Measurements from ENCODE around the gene SCGB1C2. TPM values are rescaled to one million over a fixed set of nuclear protein-coding genes. Genes with fewer than 3 reads are reported as not detected.
A peak's percentile ranks its signal among the peaks of the same experiment; 100 is the strongest.

The SCGB1C2 gene
- total RNA-seq, 1 experiment from 2014 or later = not detected

- TF ChIP-seq OVOL2 (CRISPR knock-in tag; IDR thresholded peaks at IDR 0.05; ENCODE audit: borderline replicate concordance) (no peak), MXD4 (CRISPR knock-in tag; IDR thresholded peaks at IDR 0.05; ENCODE audit: borderline replicate concordance) (no peak), ZNF671 (CRISPR knock-in tag; IDR thresholded peaks at IDR 0.05) (no peak), TEAD1 (CRISPR knock-in tag; IDR thresholded peaks at IDR 0.05) (no peak), SP1 (CRISPR knock-in tag; conservative IDR thresholded peaks at IDR 0.05) (no peak), GRHL2 (CRISPR knock-in tag; IDR thresholded peaks at IDR 0.05; ENCODE audit: insufficient replicate concordance, severe bottlenecking) (no peak), CREB1 (CRISPR knock-in tag; IDR thresholded peaks at IDR 0.05) (no peak), GABPB1 (CRISPR knock-in tag; IDR thresholded peaks at IDR 0.05) (no peak), NFYB (CRISPR knock-in tag; conservative IDR thresholded peaks at IDR 0.05; ENCODE audit: low read depth) (no peak), RORB (CRISPR knock-in tag; IDR thresholded peaks at IDR 0.05) (no peak), IRF2 (CRISPR knock-in tag; IDR thresholded peaks at IDR 0.05; ENCODE audit: borderline replicate concordance, low read depth) (no peak), CREM (CRISPR knock-in tag; IDR thresholded peaks at IDR 0.05) (no peak), CTCF (IDR thresholded peaks at IDR 0.05) (no peak), TP53 (CRISPR knock-in tag; IDR thresholded peaks at IDR 0.05) (no peak), FOXJ3 (CRISPR knock-in tag; IDR thresholded peaks at IDR 0.05; ENCODE audit: borderline replicate concordance) (no peak), JAZF1 (CRISPR knock-in tag; IDR thresholded peaks at IDR 0.05) (no peak), FOXP1 (CRISPR knock-in tag; IDR thresholded peaks at IDR 0.05; ENCODE audit: borderline replicate concordance) (no peak), ZNF121 (CRISPR knock-in tag; IDR thresholded peaks at IDR 0.05) (no peak)
- TF ChIP-seq, protein P1, sequence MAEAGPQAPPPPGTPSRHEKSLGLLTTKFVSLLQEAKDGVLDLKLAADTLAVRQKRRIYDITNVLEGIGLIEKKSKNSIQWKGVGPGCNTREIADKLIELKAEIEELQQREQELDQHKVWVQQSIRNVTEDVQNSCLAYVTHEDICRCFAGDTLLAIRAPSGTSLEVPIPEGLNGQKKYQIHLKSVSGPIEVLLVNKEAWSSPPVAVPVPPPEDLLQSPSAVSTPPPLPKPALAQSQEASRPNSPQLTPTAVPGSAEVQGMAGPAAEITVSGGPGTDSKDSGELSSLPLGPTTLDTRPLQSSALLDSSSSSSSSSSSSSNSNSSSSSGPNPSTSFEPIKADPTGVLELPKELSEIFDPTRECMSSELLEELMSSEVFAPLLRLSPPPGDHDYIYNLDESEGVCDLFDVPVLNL (CRISPR knock-in tag; IDR thresholded peaks at IDR 0.05; ENCODE audit: borderline replicate concordance, low read depth) = no peak
- TF ChIP-seq, protein P2, sequence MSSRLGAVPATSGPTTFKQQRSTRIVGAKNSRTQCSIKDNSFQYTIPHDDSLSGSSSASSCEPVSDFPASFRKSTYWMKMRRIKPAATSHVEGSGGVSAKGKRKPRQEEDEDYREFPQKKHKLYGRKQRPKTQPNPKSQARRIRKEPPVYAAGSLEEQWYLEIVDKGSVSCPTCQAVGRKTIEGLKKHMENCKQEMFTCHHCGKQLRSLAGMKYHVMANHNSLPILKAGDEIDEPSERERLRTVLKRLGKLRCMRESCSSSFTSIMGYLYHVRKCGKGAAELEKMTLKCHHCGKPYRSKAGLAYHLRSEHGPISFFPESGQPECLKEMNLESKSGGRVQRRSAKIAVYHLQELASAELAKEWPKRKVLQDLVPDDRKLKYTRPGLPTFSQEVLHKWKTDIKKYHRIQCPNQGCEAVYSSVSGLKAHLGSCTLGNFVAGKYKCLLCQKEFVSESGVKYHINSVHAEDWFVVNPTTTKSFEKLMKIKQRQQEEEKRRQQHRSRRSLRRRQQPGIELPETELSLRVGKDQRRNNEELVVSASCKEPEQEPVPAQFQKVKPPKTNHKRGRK (CRISPR knock-in tag; IDR thresholded peaks at IDR 0.05; ENCODE audit: borderline replicate concordance) = no peak
- ATAC-seq = no peak
- Mint-ChIP-seq H3K4me3 (no peak overlapping the region), H3K27ac (no peak overlapping the region), H3K27me3 (ENCODE audit: low read depth) (peaks cover 2% of the 10 kb centered on the region; the same call in 1 of the 2 replicates), H3K4me1 (no peaks in the 10 kb centered on the region), H3K36me3 (no peaks in the 10 kb centered on the region), H3K9me3 (no peaks in the 10 kb centered on the region)
- CTCF ChIA-PET = interaction anchor here (1.1 kb wide), 1 partner anchor 11 kb away, joined by 3 read pairs; no protein-coding TSS in a partner anchor
- DNase-seq (ENCODE audit: low spot score) = no peak
- POLR2A ChIA-PET = no interaction called here
Observed at GRCh38 chr17:160336-160735, 23.0 kb downstream of the SCGB1C2 start.

DNA sequence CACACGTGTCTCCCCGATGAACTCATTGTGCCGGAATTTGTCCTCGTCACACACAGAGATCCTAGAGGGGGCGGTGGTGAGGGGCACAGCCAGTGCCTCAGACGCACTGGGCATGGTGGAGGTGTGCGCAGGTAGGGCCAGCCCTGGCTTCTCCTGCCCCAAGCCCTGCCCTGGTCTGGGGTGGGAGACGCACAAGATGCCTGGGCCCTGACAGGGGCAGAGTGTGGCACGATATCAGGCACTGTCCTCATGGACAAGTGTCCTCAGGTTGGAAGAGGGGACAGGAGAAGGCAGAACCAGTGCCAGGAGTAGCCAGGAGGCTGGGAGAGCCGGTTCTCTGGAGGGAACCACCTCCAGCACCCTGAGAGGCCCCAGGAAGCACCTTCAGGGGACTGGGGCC is 24.1 kb downstream of the SCGB1C2 start:
- no peak overlapping the region for H3K4me3 Mint-ChIP-seq
- ChIA-PET CTCF (interaction anchor here (1.1 kb wide), 1 partner anchor 13 kb away, joined by 3 read pairs; no protein-coding TSS in a partner anchor), POLR2A (no interaction called here)
- H3K36me3 Mint-ChIP-seq = no peaks in the 10 kb centered on the region
- peaks cover 2% of the 10 kb centered on the region; the same call in 1 of the 2 replicates for H3K27me3 Mint-ChIP-seq (ENCODE audit: low read depth)
- peak; percentile 17; the same call in 1 of the 2 replicates for ATAC-seq
- no peaks in the 10 kb centered on the region for H3K4me1 Mint-ChIP-seq
- no peak for DNase-seq (ENCODE audit: low spot score)
- no peaks in the 10 kb centered on the region for H3K9me3 Mint-ChIP-seq
- no peak overlapping the region for H3K27ac Mint-ChIP-seq
- no peak for TF ChIP-seq ZNF232 (CRISPR knock-in tag; IDR thresholded peaks at IDR 0.05)
- TF ChIP-seq GRHL2 (CRISPR knock-in tag; IDR thresholded peaks at IDR 0.05; ENCODE audit: insufficient replicate concordance, severe bottlenecking) = no peak
- TF ChIP-seq CBFB (CRISPR knock-in tag; IDR thresholded peaks at IDR 0.05; ENCODE audit: low read depth) = no peak
- no peak for TF ChIP-seq JAZF1 (CRISPR knock-in tag; IDR thresholded peaks at IDR 0.05)
- no peak for TF ChIP-seq NR3C1 (CRISPR knock-in tag; conservative IDR thresholded peaks at IDR 0.05; ENCODE audit: low read depth)
- TF ChIP-seq ATF1 (CRISPR knock-in tag; IDR thresholded peaks at IDR 0.05) = no peak
- TF ChIP-seq SOX15 (CRISPR knock-in tag; IDR thresholded peaks at IDR 0.05) = no peak
- no peak for TF ChIP-seq TEAD1 (CRISPR knock-in tag; IDR thresholded peaks at IDR 0.05)
- TF ChIP-seq, protein P3, sequence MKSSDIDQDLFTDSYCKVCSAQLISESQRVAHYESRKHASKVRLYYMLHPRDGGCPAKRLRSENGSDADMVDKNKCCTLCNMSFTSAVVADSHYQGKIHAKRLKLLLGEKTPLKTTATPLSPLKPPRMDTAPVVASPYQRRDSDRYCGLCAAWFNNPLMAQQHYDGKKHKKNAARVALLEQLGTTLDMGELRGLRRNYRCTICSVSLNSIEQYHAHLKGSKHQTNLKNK (CRISPR knock-in tag; IDR thresholded peaks at IDR 0.05) = no peak
- TF ChIP-seq SP1 (CRISPR knock-in tag; conservative IDR thresholded peaks at IDR 0.05) = no peak
- no peak for TF ChIP-seq ZNF138 (CRISPR knock-in tag; conservative IDR thresholded peaks at IDR 0.05)
- no peak for TF ChIP-seq TP53 (CRISPR knock-in tag; IDR thresholded peaks at IDR 0.05)
- no peak for TF ChIP-seq EMX1 (CRISPR knock-in tag; IDR thresholded peaks at IDR 0.05)
- TF ChIP-seq, protein P4, sequence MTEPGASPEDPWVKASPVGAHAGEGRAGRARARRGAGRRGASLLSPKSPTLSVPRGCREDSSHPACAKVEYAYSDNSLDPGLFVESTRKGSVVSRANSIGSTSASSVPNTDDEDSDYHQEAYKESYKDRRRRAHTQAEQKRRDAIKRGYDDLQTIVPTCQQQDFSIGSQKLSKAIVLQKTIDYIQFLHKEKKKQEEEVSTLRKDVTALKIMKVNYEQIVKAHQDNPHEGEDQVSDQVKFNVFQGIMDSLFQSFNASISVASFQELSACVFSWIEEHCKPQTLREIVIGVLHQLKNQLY (CRISPR knock-in tag; IDR thresholded peaks at IDR 0.05) = no peak
- no peak for TF ChIP-seq STAT6 (CRISPR knock-in tag; conservative IDR thresholded peaks at IDR 0.05; ENCODE audit: low read depth)

Measured in WTC11 (cell line).